Neural cell (in vitro differentiated cells): Measurements from ENCODE around the gene TIMM22. TPM values are rescaled to one million over a fixed set of nuclear protein-coding genes. Genes with fewer than 3 reads are reported as not detected.

ENCODE experiments used
- H2AFZ ChIP-seq: fragments of 200-600, 300-800 bp; sonication (generic), shearing (Covaris generic); 2 replicates; pipeline ENCODE4 v1.6.0; 2014; ENCODE audit warnings: low read depth, mild to moderate bottlenecking, antibody characterized with exemption, low read length, moderate library complexity
- H3F3A ChIP-seq: fragments of 200-600 bp; shearing (Covaris generic); 2 replicates; pipeline ENCODE4 v1.6.1; 2016; ENCODE audit warnings: mild to moderate bottlenecking, moderate library complexity, mixed read lengths, antibody characterized with exemption, low read length; ENCODE audit not compliant: insufficient read depth, poor library complexity, severe bottlenecking
- H3K27ac ChIP-seq: fragments of 200-600, 300-800 bp; sonication (generic), shearing (Covaris generic); 2 replicates; pipeline ENCODE4 v1.5.1; 2014; ENCODE audit warnings: mild to moderate bottlenecking, low read length, moderate library complexity
- H3K27me3 ChIP-seq: fragments of 300-800, 200-600 bp; sonication (generic), shearing (Covaris generic); 2 replicates; pipeline ENCODE4 v1.6.0; 2014; ENCODE audit warnings: mild to moderate bottlenecking, low read depth, low read length, moderate library complexity; ENCODE audit not compliant: insufficient read depth
- H3K36me3 ChIP-seq: fragments of 300-800, 200-600 bp; sonication (generic), shearing (Covaris generic); 2 replicates; pipeline ENCODE4 v1.5.1; 2014; ENCODE audit warnings: mild to moderate bottlenecking, antibody characterized with exemption, low read length, moderate library complexity; ENCODE audit not compliant: insufficient read depth
- H3K4me2 ChIP-seq: fragments of 300-800, 200-600 bp; sonication (generic), shearing (Covaris generic); 2 replicates; pipeline ENCODE4 v1.6.0; 2014; ENCODE audit warnings: mild to moderate bottlenecking, low read length
- H3K4me3 ChIP-seq: fragments of 300-800, 200-600 bp; sonication (generic), shearing (Covaris generic); 2 replicates; pipeline ENCODE4 v1.5.1; 2014; ENCODE audit warnings: mild to moderate bottlenecking, low read length, moderate library complexity
- H3K79me2 ChIP-seq: fragments of 200-600 bp; shearing (Covaris generic); replicated peaks from 2 replicates; pipeline ENCODE4 v1.6.0; 2014; ENCODE audit warnings: mild to moderate bottlenecking, low read length, moderate library complexity; ENCODE audit not compliant: insufficient read depth
- H3K9ac ChIP-seq: fragments of 300-800, 200-600 bp; sonication (generic), shearing (Covaris generic); 2 replicates; pipeline ENCODE4 v1.6.1; 2016; ENCODE audit warnings: mild to moderate bottlenecking, low read length, mixed read lengths
- H3K9me2 ChIP-seq: fragments of 200-600 bp; shearing (Covaris generic); 2 replicates; pipeline ENCODE4 v1.6.1; 2016; ENCODE audit warnings: mild to moderate bottlenecking, low read length, mixed read lengths; ENCODE audit not compliant: insufficient read depth
- H3K9me3 ChIP-seq: fragments of 200-600, 300-800 bp; sonication (generic), shearing (Covaris generic); 2 replicates; pipeline ENCODE4 v1.6.1; 2016; ENCODE audit warnings: mild to moderate bottlenecking, mixed run types, low read length, moderate library complexity, mixed read lengths
- H4K20me1 ChIP-seq: fragments of 200-600 bp; shearing (Covaris generic); 2 replicates; pipeline ENCODE4 v1.6.1; 2016; ENCODE audit warnings: mild to moderate bottlenecking, mixed run types; ENCODE audit not compliant: insufficient read depth
- EP300 ChIP-seq: fragments of 450-650 bp; conservative IDR thresholded peaks from 2 replicates; pipeline ENCODE4 v1.6.1; 2014; ENCODE audit warnings: antibody characterized with exemption, mild to moderate bottlenecking, moderate library complexity; ENCODE audit not compliant: poor library complexity, severe bottlenecking
- EZH2 ChIP-seq: fragments of 200-600, 300-800 bp; shearing (Covaris generic), sonication (generic); IDR thresholded peaks from 2 replicates; pipeline ENCODE4 v1.6.1; 2014; ENCODE audit warnings: antibody characterized with exemption, low read length, borderline replicate concordance, mild to moderate bottlenecking; ENCODE audit not compliant: insufficient read depth, poor library complexity, severe bottlenecking
- MXI1 ChIP-seq: fragments of 450-650 bp; conservative IDR thresholded peaks from 2 replicates; pipeline ENCODE4 v1.6.1; 2014; ENCODE audit warnings: antibody characterized with exemption, mild to moderate bottlenecking; ENCODE audit not compliant: poor library complexity, severe bottlenecking
- POLR2AphosphoS5 ChIP-seq: IDR thresholded peaks from 2 replicates; pipeline ENCODE4 v1.6.1; 2012
- RAD21 ChIP-seq: fragments of 450-650 bp; conservative IDR thresholded peaks from 2 replicates; pipeline ENCODE4 v1.6.1; 2014; ENCODE audit warnings: antibody characterized with exemption, mild to moderate bottlenecking, moderate library complexity
- SMC3 ChIP-seq: fragments of 450-650 bp; conservative IDR thresholded peaks from 2 replicates; pipeline ENCODE4 v1.6.1; 2014; ENCODE audit warnings: antibody characterized with exemption, mild to moderate bottlenecking, moderate library complexity; ENCODE audit not compliant: poor library complexity
- TAF1 ChIP-seq: IDR thresholded peaks from 2 replicates; pipeline ENCODE4 v1.6.1; 2012; ENCODE audit warnings: low read depth
- polyA minus RNA-seq: library from RNA; depleted of rRNA, polyadenylated mRNA; stranded (reverse); fragments of >200 nt; gene quantifications from 2 replicates; pipeline ENCODE4 v1.2.3, GENCODE V29; 2014
- polyA plus RNA-seq: library from polyadenylated mRNA; depleted of rRNA; stranded (reverse); fragments of >200 nt; gene quantifications from 2 replicates; pipeline ENCODE4 v1.2.3, GENCODE V29; 2014
- TF ChIP-seq, protein P1 (sequence below): fragments of 450-650 bp; IDR thresholded peaks from 2 replicates; pipeline ENCODE4 v1.5.1; 2014; ENCODE audit warnings: antibody characterized with exemption, mild to moderate bottlenecking, moderate library complexity; ENCODE audit not compliant: poor library complexity, severe bottlenecking
- TF ChIP-seq, protein P2 (sequence below): IDR thresholded peaks from 2 replicates; pipeline ENCODE4 v1.6.1; 2012; ENCODE audit warnings: borderline replicate concordance

TIMM22 gene
- polyA plus RNA-seq = 16.0 and 16.7 TPM in 2 replicates
- 18.3 and 18.6 TPM in 2 replicates for polyA minus RNA-seq

DNA sequence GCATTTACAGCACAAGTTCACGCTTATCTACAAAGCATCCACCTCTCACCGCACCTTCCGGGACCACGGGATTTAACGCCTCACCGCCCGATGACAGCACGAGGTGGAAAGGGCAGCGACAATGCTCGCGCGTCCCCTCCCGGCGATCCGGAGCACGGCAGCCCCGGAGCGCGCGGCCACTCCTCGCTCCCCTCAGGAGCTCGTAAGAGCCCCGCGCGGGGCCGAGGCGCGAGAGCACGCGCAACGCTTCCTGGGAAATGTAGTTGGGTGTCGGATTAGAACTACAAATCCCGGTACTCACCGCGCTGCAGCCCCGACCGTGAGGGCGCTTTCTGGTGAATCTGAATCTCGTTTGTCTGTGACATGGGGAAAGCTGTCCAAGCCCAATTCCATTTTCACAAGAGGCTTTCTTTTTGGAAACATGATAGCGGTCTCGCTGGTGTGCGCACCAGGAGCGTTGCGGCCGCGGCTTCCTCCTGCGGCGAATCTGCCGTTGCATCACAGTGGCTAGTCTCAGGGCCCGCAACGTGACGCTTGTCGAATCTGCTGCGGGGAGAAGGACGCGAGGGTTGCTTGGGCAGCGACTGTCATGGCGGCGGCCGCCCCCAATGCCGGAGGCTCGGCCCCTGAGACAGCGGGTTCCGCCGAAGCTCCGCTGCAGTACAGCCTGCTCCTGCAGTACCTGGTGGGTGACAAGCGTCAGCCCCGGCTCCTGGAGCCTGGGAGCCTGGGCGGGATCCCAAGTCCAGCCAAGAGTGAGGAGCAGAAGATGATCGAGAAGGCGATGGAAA lies at the start of gene TIMM22:
Gene TIMM22, plus strand, starts transcription at position 576 of the 791 bp plus-strand sequence. Its CDS starts 14 bp downstream, at position 590.
- H3K9ac ChIP-seq = peak within 1 kb of the TSS; percentile 88
- no peaks in the 10 kb centered on the region for H3K9me2 ChIP-seq
- no peaks in the 10 kb centered on the region for H3K9me3 ChIP-seq
- H3K79me2 ChIP-seq = peaks cover 13% of the 10 kb centered on the region
- no peaks in the 10 kb centered on the region for H3F3A ChIP-seq
- no peaks in the 10 kb centered on the region for H3K36me3 ChIP-seq
- H2AFZ ChIP-seq = peak within 1 kb of the TSS; percentile 95
- H3K4me2 ChIP-seq = peak within 1 kb of the TSS; percentile 74
- H3K4me3 ChIP-seq = peak within 1 kb of the TSS; percentile 90
- H3K27me3 ChIP-seq = no peaks in the 10 kb centered on the region
- peak within 1 kb of the TSS; percentile 94 for H3K27ac ChIP-seq
- no peaks in the 10 kb centered on the region for H4K20me1 ChIP-seq
- TF ChIP-seq SMC3 (peak; percentile 93), TAF1 (peak; percentile 96), EZH2 (no peak), EP300 (peak; percentile 100), MXI1 (peak; percentile 86), POLR2AphosphoS5 (peak; percentile 96), RAD21 (peak; percentile 96)
- TF ChIP-seq, protein P1, sequence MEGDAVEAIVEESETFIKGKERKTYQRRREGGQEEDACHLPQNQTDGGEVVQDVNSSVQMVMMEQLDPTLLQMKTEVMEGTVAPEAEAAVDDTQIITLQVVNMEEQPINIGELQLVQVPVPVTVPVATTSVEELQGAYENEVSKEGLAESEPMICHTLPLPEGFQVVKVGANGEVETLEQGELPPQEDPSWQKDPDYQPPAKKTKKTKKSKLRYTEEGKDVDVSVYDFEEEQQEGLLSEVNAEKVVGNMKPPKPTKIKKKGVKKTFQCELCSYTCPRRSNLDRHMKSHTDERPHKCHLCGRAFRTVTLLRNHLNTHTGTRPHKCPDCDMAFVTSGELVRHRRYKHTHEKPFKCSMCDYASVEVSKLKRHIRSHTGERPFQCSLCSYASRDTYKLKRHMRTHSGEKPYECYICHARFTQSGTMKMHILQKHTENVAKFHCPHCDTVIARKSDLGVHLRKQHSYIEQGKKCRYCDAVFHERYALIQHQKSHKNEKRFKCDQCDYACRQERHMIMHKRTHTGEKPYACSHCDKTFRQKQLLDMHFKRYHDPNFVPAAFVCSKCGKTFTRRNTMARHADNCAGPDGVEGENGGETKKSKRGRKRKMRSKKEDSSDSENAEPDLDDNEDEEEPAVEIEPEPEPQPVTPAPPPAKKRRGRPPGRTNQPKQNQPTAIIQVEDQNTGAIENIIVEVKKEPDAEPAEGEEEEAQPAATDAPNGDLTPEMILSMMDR = peak; percentile 100
- TF ChIP-seq, protein P2, sequence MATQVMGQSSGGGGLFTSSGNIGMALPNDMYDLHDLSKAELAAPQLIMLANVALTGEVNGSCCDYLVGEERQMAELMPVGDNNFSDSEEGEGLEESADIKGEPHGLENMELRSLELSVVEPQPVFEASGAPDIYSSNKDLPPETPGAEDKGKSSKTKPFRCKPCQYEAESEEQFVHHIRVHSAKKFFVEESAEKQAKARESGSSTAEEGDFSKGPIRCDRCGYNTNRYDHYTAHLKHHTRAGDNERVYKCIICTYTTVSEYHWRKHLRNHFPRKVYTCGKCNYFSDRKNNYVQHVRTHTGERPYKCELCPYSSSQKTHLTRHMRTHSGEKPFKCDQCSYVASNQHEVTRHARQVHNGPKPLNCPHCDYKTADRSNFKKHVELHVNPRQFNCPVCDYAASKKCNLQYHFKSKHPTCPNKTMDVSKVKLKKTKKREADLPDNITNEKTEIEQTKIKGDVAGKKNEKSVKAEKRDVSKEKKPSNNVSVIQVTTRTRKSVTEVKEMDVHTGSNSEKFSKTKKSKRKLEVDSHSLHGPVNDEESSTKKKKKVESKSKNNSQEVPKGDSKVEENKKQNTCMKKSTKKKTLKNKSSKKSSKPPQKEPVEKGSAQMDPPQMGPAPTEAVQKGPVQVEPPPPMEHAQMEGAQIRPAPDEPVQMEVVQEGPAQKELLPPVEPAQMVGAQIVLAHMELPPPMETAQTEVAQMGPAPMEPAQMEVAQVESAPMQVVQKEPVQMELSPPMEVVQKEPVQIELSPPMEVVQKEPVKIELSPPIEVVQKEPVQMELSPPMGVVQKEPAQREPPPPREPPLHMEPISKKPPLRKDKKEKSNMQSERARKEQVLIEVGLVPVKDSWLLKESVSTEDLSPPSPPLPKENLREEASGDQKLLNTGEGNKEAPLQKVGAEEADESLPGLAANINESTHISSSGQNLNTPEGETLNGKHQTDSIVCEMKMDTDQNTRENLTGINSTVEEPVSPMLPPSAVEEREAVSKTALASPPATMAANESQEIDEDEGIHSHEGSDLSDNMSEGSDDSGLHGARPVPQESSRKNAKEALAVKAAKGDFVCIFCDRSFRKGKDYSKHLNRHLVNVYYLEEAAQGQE = peak; percentile 89

DNA sequence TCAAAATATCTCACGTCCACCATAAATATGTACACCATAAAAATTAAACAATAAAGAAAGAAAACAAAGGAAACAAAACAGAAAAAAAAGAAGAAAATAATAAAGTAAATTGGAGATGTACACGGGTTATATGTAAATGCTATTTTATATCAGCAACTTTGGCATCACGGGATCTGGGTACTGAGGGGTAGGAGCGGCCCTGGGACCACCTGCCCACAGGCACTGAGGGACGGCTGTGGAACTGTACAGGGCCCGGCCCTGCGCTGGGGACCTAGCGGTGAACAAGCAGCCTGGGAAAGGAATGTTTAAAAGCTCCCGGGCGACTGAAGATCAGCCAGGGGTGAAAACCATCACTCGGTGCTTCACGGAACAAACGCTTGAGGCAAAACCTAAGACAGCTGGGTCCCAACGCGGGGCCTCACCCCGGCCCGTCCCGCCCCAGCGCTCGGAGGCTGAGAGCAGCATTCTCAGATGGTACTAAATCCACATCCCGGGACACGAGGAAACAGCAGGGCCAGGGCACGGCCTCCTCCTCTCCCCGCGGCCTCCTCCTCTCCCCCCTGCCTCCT lies 48.6 kb upstream of the TIMM22 start:
- Histone ChIP-seq H3K79me2 (peaks cover 8% of the 10 kb centered on the region), H3K27ac (no peak overlapping the region)

More for the DNA sequence above, 48.6 kb upstream of the TIMM22 start:
- no peak for TF ChIP-seq EZH2
- no peak for TF ChIP-seq TAF1
- no peak for TF ChIP-seq SMC3
- no peak for TF ChIP-seq EP300
- TF ChIP-seq, protein P1 = no peak
- no peak for TF ChIP-seq RAD21
- no peak for TF ChIP-seq MXI1
- no peak for TF ChIP-seq POLR2AphosphoS5
- TF ChIP-seq, protein P2 = no peak
- Histone ChIP-seq H3F3A (no peaks in the 10 kb centered on the region), H4K20me1 (no peaks in the 10 kb centered on the region), H3K36me3 (no peaks in the 10 kb centered on the region), H3K4me3 (no peak overlapping the region), H3K9me3 (no peaks in the 10 kb centered on the region), H2AFZ (no peak overlapping the region), H3K9me2 (no peaks in the 10 kb centered on the region), H3K27me3 (no peaks in the 10 kb centered on the region), H3K4me2 (no peak overlapping the region), H3K9ac (no peak overlapping the region)
